IPS-18c (cell line): ENCODE results near the gene KCNS3.

Source experiments
- H3K4me3 ChIP-seq: 2 replicates; pipeline ENCODE4 v1.7.0; 2013; ENCODE audit warnings: low read depth, mild to moderate bottlenecking, low read length, moderate library complexity; ENCODE audit not compliant: insufficient read depth
- H3K9me3 ChIP-seq: one replicate; pipeline ENCODE4 v1.6.1; 2013; ENCODE audit warnings: mild to moderate bottlenecking, low read length, moderate library complexity; ENCODE audit not compliant: control insufficient read depth, insufficient read depth

The KCNS3 gene

GRCh38 chr2:17965196-17965595 lies 86.7 kb downstream of the KCNS3 start:
- no peak overlapping the region for H3K4me3 ChIP-seq
- no peaks in the 10 kb centered on the region for H3K9me3 ChIP-seq

- Histone ChIP-seq H3K9me3 (no peaks in the 10 kb centered on the region), H3K4me3 (no peak overlapping the region)
These were observed 88.3 kb downstream of the KCNS3 start for GRCh38 chr2:17966798-17967197.

DNA sequence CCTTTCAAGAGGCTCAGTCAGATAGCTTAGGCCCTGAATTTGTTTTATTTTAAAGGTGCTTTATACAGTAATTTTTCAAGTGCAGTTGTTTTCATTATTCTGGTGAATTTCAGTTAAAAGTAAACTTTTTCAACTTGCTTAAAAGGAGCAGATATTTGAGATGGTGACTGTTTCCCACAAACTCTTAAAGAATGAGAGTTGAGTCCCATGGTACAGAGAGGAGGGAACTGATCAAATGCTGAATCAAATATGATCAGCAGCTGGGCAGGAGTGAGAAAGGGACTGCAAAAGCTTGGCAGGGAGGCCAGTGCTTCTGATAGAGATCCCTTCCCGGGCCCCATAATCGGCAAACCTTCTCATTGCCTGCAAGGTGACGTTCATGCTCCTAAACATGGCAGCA lies 91.2 kb downstream of the KCNS3 start:
- no peaks in the 10 kb centered on the region for H3K9me3 ChIP-seq
- H3K4me3 ChIP-seq = no peak overlapping the region

GRCh38 chr2:17971531-17972125 lies 93.2 kb downstream of the KCNS3 start:
- Histone ChIP-seq H3K9me3 (no peaks in the 10 kb centered on the region), H3K4me3 (no peak overlapping the region)

- H3K9me3 ChIP-seq = no peaks in the 10 kb centered on the region
These were observed 94.5 kb downstream of the KCNS3 start for GRCh38 chr2:17972991-17973390.

DNA sequence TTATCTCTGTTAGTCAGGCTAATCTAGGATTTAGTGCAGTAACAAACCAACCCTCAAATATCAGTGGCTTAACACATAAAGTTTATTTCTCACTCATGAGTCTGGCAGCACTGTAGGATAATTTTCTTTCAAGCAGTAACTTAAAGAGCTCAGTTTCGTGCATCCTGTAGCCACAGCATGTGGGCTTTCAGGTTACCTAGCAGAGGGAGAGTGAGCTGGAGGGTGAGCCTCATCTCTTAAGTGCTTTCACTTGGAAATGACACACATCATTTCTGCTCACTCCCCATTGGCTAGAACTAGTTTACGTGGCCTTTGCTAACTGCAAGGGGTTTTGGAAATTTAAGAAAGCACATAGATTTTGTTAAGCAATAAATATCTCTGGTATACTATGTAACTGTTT lies 96.9 kb downstream of the KCNS3 start:
- Histone ChIP-seq H3K4me3 (no peak overlapping the region), H3K9me3 (no peaks in the 10 kb centered on the region)

More at GRCh38 chr2:17972991-17973390, 94.5 kb downstream of the KCNS3 start:
- H3K4me3 ChIP-seq = no peak overlapping the region

GRCh38 chr2:17976871-17977746 lies 98.6 kb downstream of the KCNS3 start:
- Histone ChIP-seq H3K4me3 (no peak overlapping the region), H3K9me3 (no peaks in the 10 kb centered on the region)

GRCh38 chr2:17979707-17980106 lies 101.2 kb downstream of the KCNS3 start:
- H3K4me3 ChIP-seq = no peak overlapping the region
- no peaks in the 10 kb centered on the region for H3K9me3 ChIP-seq

DNA sequence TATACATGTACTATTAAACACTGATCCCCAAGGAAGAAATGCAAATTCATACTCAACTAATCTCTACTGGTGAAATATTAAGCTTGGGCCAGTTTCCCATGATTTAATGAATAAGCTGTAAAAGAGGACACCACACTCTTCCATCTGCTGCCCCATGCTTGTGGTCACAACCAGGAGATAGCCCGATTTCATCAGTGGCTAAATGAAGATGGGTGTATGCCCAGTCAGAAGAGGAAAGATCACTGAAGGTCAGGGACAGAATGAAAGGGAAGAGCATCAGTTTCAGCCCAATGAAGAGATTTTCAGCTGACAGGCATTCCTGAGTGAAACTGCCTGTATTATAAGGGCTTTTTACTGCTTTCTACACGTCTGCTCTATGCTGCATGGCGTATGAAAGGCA lies 103.5 kb downstream of the KCNS3 start:
- no peak overlapping the region for H3K4me3 ChIP-seq

More for the DNA sequence above, 103.5 kb downstream of the KCNS3 start:
- H3K9me3 ChIP-seq = no peaks in the 10 kb centered on the region
